Ectodermal cell (in vitro differentiated cells): Measurements from ENCODE around the gene PDE6B.
"Not testable (repeated sequence)": the region's sequence is repeated elsewhere in the genome, so short reads cannot be mapped to it uniquely, and the experiment has no call there.

ENCODE experiments used
- H3K27ac ChIP-seq: 2 replicates; pipeline ENCODE4 v1.7.0; 2013; ENCODE audit warnings: mild to moderate bottlenecking, low read depth, low read length; ENCODE audit not compliant: insufficient read depth, poor library complexity, severe bottlenecking
- H3K27me3 ChIP-seq: 2 replicates; pipeline ENCODE4 v1.7.0; 2013; ENCODE audit warnings: mild to moderate bottlenecking, low read length; ENCODE audit not compliant: insufficient read depth, control insufficient read depth, poor library complexity, severe bottlenecking
- H3K36me3 ChIP-seq: one replicate; pipeline ENCODE4 v1.7.0; 2013; ENCODE audit warnings: low read length; ENCODE audit not compliant: control insufficient read depth, insufficient read depth
- H3K4me1 ChIP-seq: one replicate; pipeline ENCODE4 v1.7.0; 2013; ENCODE audit warnings: low read length; ENCODE audit not compliant: control insufficient read depth, insufficient read depth
- H3K4me3 ChIP-seq: 2 replicates; pipeline ENCODE4 v1.7.0; 2013; ENCODE audit warnings: low read depth, low read length, control low read depth; ENCODE audit not compliant: insufficient read depth
- H3K9me3 ChIP-seq: 2 replicates; pipeline ENCODE4 v1.7.0; 2013; ENCODE audit warnings: mild to moderate bottlenecking, low read length, moderate library complexity; ENCODE audit not compliant: control insufficient read depth
- WGBS, 2 experiments: methylation state at CpG; one replicate each; pipeline ENCODE4 v1.1.7; 2013; ENCODE audit warnings: missing lambda C conversion rate in 2 of 2; 5-methylcytosine and 5-hydroxymethylcytosine counted together

The PDE6B gene

DNA sequence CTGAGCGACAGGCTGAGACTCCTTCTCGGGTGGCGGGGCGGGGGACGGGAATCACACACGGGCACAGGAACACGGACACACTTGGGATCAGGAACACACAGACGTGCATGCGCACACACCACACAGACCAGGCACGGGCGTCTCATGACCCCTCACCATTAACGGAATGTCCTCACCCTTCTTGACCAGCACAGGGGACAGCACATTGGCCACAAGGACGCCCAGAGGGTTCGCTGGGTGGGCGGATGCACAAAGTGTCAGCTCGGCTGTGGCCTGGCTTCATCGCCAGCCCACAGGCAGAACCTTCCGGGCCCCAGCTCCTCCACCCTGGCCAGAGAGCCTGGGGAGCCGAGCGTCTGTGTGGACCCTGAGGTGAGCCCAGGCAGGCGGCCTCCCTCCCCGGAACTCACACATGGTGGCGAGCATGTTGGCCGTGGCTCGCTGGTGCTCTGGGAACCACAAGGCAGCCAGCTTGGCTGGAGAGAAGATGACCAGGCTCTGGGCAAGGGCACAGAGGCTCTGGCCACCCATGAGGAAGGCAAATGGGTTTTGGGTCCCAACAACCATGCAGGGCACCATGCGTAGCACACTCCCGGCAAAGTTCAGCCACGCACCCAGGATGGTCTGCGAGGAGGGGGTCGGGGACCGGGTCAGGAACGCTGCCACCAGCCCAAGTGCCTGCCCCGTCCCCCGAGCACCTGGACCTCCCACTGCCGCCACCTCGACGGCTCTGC is 60.5 kb downstream of the PDE6B start:
- H3K36me3 ChIP-seq = no peaks in the 10 kb centered on the region
- H3K27me3 ChIP-seq = peaks cover 11% of the 10 kb centered on the region
- peaks cover 19% of the 10 kb centered on the region for H3K4me1 ChIP-seq
- no peak overlapping the region for H3K27ac ChIP-seq
- no peaks in the 10 kb centered on the region for H3K9me3 ChIP-seq
- 93% methylated on average over 37 of the region's 37 CpGs for WGBS, 2 experiments
- no peak overlapping the region for H3K4me3 ChIP-seq

DNA sequence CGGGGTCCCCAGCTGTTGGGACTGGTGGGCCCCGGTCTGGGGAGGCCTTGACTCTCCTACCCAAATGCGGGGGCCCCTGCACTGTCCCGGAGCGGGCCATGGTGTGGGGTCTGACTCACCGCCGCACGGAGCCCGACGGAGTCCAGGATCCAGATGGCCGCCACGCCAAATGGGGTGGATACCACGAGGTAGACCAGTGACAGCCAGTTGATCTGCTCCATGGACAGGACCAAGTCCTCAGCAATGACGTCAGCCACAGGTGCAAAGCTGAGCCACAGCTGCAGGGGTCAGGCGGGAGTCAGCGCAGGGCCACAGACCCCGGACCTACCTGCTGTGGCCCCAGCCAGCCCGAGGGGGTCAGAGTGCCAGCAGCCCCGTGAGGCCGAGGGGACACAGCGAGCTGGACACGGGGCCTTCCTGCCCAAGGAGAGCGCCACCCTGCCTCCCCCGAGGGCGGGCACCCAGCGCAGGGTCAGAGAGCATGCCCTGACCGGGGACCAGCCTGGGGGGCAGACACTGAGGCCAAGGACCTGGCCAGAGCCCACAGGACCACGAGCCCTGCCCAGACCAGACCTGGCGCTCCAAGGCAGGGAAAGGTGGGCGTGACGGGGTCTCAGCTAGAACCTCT is 61.2 kb downstream of the PDE6B start:
- WGBS, 2 experiments = 93 to 94% methylated on average over 31 of the region's 31 CpGs
- Histone ChIP-seq H3K27ac (no peak overlapping the region), H3K36me3 (no peaks in the 10 kb centered on the region)

DNA sequence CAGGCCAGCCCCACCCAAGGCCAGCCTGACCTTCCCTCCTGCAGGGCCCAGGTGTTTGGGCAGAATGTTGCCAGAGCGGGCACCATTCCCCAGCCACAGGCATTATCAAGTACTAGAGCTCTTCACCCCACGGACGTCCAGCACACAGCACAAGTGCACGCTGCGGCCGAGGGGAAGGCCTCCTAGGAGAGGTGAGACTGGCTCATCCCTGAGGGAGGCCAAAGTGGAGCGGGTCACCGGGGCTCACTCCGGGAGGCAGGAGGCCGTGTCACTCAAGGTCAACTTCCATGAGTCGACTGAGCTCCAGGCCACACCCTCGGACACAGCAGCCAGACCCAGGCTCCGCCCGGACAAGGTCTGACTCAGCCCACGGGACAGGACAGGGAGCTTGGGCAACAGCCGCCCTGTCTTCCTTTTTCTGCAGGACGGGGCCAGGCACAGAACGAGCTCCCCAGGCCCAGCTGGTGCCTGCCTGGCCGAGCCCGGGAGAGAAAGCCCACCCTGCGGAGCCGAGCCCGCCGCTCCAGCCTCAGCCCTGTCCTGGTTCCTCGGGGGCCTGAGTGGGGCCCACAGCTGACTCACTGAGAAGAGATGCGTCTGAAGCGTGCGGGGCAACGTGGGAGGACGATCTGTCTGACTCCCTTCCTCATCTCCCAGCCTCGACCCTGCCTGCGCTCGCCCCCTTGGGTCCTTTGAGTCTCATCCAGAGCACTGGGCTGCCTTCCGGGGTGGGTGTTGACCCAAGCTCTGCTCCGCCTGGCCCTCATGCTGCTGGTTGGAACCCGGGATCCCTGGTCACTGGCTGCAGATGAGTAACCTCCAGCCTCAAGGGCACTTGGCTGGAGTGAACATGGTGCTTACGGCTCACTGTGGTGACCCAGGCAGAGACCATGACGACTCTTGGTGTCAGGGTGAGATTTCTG is 61.9 kb downstream of the PDE6B start:
- Histone ChIP-seq H3K27me3 (peaks cover 10% of the 10 kb centered on the region), H3K27ac (no peak overlapping the region), H3K36me3 (no peaks in the 10 kb centered on the region), H3K4me1 (peaks cover 19% of the 10 kb centered on the region), H3K9me3 (no peaks in the 10 kb centered on the region), H3K4me3 (no peak overlapping the region)
- 85 to 87% methylated on average over 38 of the region's 38 CpGs for WGBS, 2 experiments

More for the DNA sequence above, 61.2 kb downstream of the PDE6B start:
- Histone ChIP-seq H3K27me3 (peaks cover 10% of the 10 kb centered on the region), H3K4me3 (no peak overlapping the region), H3K9me3 (no peaks in the 10 kb centered on the region), H3K4me1 (peaks cover 19% of the 10 kb centered on the region)

GRCh38 chr4:687971-688853 is 62.8 kb downstream of the PDE6B start:
- Histone ChIP-seq H3K27ac (no peak overlapping the region), H3K4me3 (peak overlapping the region; percentile 33)

DNA sequence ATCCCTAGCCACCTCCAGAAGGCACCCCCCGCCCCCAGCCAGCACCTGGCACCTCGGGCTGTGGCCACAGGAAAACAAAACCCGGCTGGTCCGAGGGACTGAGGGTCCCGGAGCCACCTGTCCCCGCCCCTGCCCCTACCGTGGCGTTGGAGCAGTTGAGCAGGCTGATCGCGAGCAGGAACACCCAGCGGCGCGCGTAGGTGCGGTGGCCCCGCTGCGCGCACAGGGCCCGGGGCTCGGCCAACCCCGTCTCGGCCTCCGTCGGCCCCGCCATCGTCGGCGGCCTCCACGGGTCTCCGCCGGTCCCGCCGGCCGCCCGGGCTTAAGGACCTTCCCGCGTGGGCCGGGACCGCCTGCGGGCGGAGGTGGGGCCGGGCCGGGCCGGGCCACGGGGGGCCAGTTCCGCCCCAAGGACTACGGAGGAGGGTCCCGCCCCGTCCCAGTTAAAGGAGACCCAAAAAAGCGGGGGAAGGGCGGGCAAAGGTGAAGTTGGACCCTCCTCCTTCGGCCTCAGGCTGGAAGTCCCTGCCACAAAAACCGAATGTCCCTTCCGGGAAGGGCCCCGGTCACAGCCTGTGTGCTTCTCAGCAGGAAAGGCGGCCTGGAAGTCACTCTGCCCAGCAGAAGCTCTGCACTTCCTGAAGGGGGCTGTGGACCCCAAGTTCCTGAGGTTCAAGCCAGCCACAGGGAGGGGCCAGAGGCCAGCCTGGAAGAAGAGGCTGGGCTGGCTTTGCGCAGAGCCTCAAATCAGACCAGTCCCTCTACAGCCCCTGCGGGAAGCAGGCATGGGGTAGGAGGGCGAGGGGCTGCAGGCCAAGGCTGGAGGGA is 63.7 kb downstream of the PDE6B start, which contains the start of gene SLC49A3:
TSS of gene SLC49A3 (minus strand) at position 298 of the 828 bp plus-strand sequence. CDS start at position 274, 24 bp downstream.
- Histone ChIP-seq H3K36me3 (no peaks in the 10 kb centered on the region), H3K4me1 (peaks cover 23% of the 10 kb centered on the region), H3K4me3 (peak within 1 kb of the TSS; percentile 33), H3K9me3 (no peaks in the 10 kb centered on the region), H3K27ac (no peak within 1 kb of the TSS), H3K27me3 (peaks cover 10% of the 10 kb centered on the region)
- 11% methylated on average over 59 of the region's 59 CpGs for WGBS, 2 experiments

More at GRCh38 chr4:687971-688853, 62.8 kb downstream of the PDE6B start:
- H3K36me3 ChIP-seq = no peaks in the 10 kb centered on the region
- H3K4me1 ChIP-seq = peaks cover 23% of the 10 kb centered on the region
- no peaks in the 10 kb centered on the region for H3K9me3 ChIP-seq
- 72 to 76% methylated on average over 26 of the region's 26 CpGs for WGBS, 2 experiments
- peaks cover 10% of the 10 kb centered on the region for H3K27me3 ChIP-seq

DNA sequence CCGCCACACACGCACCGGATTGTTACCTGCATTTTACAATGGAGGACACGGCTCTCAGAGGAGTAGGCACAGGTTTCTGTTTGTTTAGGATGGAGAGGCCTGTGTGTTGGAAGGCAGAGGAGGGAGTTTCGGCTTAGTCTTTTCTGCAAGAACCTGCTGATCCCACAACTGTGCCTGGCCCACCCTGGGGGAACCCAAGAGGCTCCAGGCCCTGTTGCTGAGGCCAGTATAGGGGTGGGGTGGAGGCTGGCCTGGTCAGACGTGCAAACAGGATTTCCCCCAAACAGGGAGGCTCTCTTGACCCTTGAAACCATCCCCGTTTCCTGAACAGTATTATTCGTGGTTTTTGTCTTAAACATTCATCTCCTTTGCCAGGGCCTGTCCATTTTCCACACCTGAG is 64.3 kb downstream of the PDE6B start:
- H3K27me3 ChIP-seq = peaks cover 10% of the 10 kb centered on the region
- H3K4me3 ChIP-seq = no peak overlapping the region
- H3K9me3 ChIP-seq = no peaks in the 10 kb centered on the region
- 83 to 85% methylated on average over 8 of the region's 8 CpGs for WGBS, 2 experiments
- no peaks in the 10 kb centered on the region for H3K36me3 ChIP-seq
- no peak overlapping the region for H3K27ac ChIP-seq
- peaks cover 23% of the 10 kb centered on the region for H3K4me1 ChIP-seq

- WGBS, 2 experiments = 86 to 91% methylated on average over 32 of the region's 32 CpGs
- H3K36me3 ChIP-seq = no peaks in the 10 kb centered on the region
Measured at GRCh38 chr4:692771-693554, 67.6 kb downstream of the PDE6B start.

GRCh38 chr4:694341-694940 is 69.1 kb downstream of the PDE6B start:
- peaks cover 13% of the 10 kb centered on the region for H3K4me1 ChIP-seq
- H3K9me3 ChIP-seq, H3K4me3 ChIP-seq, H3K27me3 ChIP-seq, H3K36me3 ChIP-seq, H3K27ac ChIP-seq: not testable (repeated sequence)
- WGBS, 2 experiments = 94% methylated on average over 12 of the region's 12 CpGs

More at GRCh38 chr4:692771-693554, 67.6 kb downstream of the PDE6B start:
- Histone ChIP-seq H3K9me3 (no peaks in the 10 kb centered on the region), H3K27ac (no peak overlapping the region), H3K4me1 (peaks cover 23% of the 10 kb centered on the region), H3K27me3 (peaks cover 10% of the 10 kb centered on the region), H3K4me3 (no peak overlapping the region)
